Mesenteric fat pad (tissue), 1 donor: Measurements from ENCODE around the gene NYNRIN. TPM values are rescaled to one million over a fixed set of nuclear protein-coding genes. Genes with fewer than 3 reads are reported as not detected.
A peak's percentile ranks its signal among the peaks of the same experiment; 100 is the strongest.
"Not testable (repeated sequence)": the region's sequence is repeated elsewhere in the genome, so short reads cannot be mapped to it uniquely, and the experiment has no call there.

Experiments used
- DNase-seq: peaks from one replicate; pipeline ENCODE4 v3.0.0-alpha.2; 2020; ENCODE audit warnings: low spot score
- total RNA-seq: library from RNA; stranded (reverse); fragmentation: NEBNext Ultra II Directional; extraction: Animal tissue kit (Norgen Biotek cat#: 25700); gene quantifications from one replicate; pipeline ENCODE4 v1.2.1, GENCODE V29; 2021
- donor health status: DM: yes; HTN: yes; CAD: no.

NYNRIN gene
- total RNA-seq, 1 donor from 2014 or later, result 11.7 TPM

DNA sequence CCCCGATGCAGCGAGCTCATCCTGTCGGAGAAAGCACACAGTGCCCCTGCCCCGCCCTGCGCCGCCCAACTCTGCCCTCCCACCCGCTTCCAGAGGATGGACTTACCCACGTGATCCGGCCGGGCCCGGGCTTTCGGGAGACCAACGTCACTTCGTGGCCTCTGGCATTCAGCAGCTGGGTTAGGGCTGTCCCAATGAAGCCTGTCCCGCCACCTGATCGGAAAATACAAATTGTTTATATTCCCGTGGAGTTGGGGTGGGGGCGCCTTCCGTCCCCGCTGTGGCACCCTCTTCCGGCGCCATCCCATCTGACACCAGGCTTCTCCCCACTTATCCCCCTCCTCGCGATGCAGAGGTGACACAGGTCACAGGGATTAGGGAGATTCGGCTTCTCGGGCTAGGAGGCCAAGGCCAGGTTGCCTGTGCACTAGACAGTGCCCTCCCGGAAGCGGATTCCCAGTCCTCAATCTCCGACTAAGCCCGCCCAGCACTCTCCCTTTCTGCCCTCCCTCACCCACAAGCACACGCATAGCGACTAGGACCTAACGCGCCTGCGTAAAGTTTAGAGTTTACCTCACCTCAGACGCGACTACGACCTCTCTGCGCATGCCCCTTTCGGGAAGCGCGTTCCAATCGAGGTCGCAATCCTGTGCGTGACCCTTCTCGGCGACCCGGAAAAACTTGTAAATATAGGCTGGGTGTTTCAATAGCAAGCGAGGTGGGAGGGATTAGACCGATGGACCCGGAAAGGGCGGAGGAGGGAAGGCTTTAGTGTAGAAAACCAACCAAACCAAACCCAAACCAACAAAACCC, 43.6 kb downstream of the NYNRIN start, which contains the start of gene SDR39U1:
SDR39U1 (minus strand) TSS at position 537 of the 813 bp plus-strand sequence; CDS start at position 530, 7 bp downstream.
- DNase-seq, result peak; percentile 98

- no peak for DNase-seq
Measured at GRCh38 chr14:24443053-24443665, 44.4 kb downstream of the NYNRIN start.

DNA sequence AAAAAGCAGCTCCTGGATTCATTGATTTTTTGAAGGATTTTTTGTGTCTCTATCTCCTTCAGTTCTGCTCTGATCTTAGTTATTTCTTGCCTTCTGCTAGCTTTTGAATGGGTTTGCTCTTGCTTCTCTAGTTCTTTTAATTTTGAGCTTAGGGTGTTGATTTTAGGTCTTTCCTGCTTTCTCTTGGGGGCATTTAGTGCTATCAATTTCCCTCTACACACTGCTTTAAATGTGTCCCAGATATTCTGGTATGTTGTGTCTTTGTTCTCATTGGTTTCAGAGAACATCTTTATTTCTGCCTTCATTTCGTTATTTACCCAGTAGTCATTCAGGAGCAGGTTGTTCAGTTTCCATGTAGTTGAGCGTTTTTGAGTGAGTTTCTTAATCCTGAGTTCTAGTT, 52.0 kb downstream of the NYNRIN start:
- DNase-seq, result not testable (repeated sequence)

GRCh38 chr14:24456980-24457379, 58.2 kb downstream of the NYNRIN start:
- DNase-seq, result no peak

DNA sequence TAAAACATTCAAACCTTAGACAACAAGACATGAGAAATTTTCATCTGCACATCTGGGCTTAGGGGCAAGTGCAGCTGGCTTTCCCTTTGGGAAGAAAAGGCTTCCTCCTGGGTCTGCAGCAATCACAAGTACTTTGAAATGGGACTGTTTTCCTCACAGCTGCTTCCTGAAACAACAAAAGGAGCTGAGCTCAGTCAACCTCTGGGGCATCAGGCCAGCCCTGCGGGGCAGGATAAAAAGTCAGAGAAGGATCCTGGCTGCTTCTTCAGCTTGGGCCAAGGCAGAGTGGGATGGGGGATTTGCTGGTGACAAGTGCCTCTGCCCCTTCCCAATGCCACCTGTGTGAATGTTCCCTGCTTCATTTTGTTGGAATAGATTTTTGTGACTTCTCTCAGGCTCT, 59.9 kb downstream of the NYNRIN start:
- no peak for DNase-seq

DNA sequence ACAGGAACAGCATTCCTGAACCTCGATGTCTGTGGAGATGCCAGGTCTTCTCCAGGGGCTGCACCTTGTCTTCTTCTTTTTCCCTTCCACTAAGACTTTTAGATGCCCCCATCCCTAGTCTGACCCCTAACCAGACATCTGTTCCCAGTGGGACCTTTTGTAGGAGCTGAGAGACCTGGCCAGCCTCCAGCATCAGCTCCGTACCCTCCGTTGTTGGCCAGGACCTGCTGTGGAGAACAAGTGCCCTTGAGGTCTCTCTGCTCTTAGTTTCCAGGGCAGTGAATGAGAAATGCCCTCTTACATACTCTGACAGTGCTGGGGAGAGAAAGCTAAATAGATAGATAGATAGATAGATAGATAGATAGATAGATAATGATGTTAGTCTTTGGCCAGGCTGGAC, 60.5 kb downstream of the NYNRIN start:
- DNase-seq, result no peak

GRCh38 chr14:24461336-24461735, 62.5 kb downstream of the NYNRIN start:
- no peak for DNase-seq

GRCh38 chr14:24463017-24463883, 64.4 kb downstream of the NYNRIN start:
- DNase-seq, result no peak

DNA sequence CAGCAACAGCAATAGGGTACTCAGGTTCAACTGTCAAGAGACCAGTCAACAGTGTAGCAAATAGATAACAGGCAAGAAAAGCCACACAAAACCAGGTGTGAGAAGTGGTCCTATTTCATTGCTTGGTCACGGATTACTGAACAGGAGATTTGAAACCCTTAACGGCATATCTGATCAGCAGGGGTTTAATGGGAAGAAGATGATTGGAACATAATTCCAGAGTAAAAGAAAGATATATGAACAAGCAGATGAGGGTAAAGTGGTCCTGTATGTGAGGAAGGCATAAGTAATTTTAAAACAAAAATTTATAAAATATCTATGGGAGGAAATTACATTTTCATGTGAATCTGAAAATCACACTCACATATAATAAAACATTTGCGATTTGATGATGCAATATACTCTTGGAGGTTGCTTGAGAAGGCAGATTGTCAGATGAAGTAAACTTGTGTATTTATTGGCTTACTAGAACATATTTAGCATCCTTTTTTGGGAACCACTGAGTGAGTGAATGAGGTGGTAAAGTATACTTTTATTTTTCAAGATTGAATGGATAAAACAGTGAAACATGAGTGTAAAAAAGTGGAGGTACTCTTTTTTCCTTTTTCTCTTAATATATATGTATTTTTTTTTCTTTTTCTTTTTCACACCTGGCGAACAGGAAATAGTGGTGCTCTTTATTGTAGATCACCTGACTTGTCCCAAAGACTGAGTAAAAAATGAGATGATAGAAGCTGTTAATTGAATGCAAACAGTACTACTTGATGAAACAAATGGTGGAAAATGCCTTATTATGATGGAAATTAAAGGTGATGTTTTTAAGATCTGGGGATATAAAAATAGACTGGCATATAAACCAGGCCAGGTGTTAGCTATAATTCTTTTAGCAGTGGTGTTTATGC, 65.3 kb downstream of the NYNRIN start:
- no peak for DNase-seq

DNA sequence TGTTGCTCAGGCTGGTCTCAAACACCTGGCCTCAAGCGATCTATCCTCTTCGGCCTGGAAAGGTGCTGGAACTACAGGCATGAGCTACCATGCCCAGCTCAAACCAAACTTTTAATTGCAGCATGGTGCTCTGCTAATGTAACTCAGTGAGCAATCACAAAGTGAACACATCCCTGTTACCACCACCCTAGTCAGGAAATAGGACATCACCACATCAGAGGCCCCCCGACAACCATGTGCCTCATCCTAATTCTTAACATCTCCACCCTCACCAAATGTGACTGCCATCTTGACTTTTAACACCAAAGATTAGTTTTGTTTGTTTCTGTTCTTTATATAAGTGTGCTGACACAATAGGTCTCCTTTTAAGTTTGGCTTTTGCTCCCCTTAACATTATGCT, 66.6 kb downstream of the NYNRIN start:
- DNase-seq, result no peak

GRCh38 chr14:24465805-24466204, 67.0 kb downstream of the NYNRIN start:
- no peak for DNase-seq

Other genes with a start within 250 kb of the NYNRIN start
- 102 TPM for gene IRF9, start 237.7 kb upstream of the NYNRIN start, total RNA-seq
- 31.5 TPM for gene REC8, start 226.9 kb upstream of the NYNRIN start, total RNA-seq
- 46.3 TPM for gene IPO4, start 210.2 kb upstream of the NYNRIN start, total RNA-seq
- 51.0 TPM for gene TM9SF1, start 203.6 kb upstream of the NYNRIN start, total RNA-seq
- not detected for gene TSSK4, start 193.3 kb upstream of the NYNRIN start, total RNA-seq
- gene CHMP4A, start 185.5 kb upstream of the NYNRIN start, total RNA-seq, result 58.7 TPM
- 10.3 TPM for gene MDP1, start 182.9 kb upstream of the NYNRIN start, total RNA-seq
- 169 TPM for gene NEDD8, start 166.6 kb upstream of the NYNRIN start, total RNA-seq
- 46.5 TPM for gene GMPR2, start 166.1 kb upstream of the NYNRIN start, total RNA-seq
- 73.3 TPM for gene TINF2, start 156.4 kb upstream of the NYNRIN start, total RNA-seq
- gene TGM1, start 135.8 kb upstream of the NYNRIN start, total RNA-seq, result 0.77 TPM
- gene RABGGTA, start 127.4 kb upstream of the NYNRIN start, total RNA-seq, result 17.0 TPM
- gene DHRS1, start 99.2 kb upstream of the NYNRIN start, total RNA-seq, result 19.0 TPM
- 23.4 TPM for gene NOP9, start 99.2 kb upstream of the NYNRIN start, total RNA-seq
- gene CIDEB, start 91.0 kb upstream of the NYNRIN start, total RNA-seq, result 19.1 TPM
- 7.2 TPM for gene LTB4R2, start 88.9 kb upstream of the NYNRIN start, total RNA-seq
- gene LTB4R, start 87.5 kb upstream of the NYNRIN start, total RNA-seq, result 11.9 TPM
- gene ADCY4, start 63.9 kb upstream of the NYNRIN start, total RNA-seq, result 59.6 TPM
- gene RIPK3, start 59.0 kb upstream of the NYNRIN start, total RNA-seq, result 12.7 TPM
- gene NFATC4, start 30.8 kb upstream of the NYNRIN start, total RNA-seq, result 41.3 TPM
- 5.0 TPM for gene CBLN3, start 30.7 kb downstream of the NYNRIN start, total RNA-seq
- gene KHNYN, start 31.0 kb downstream of the NYNRIN start, total RNA-seq, result 41.4 TPM
- 50.1 TPM for gene SDR39U1, start 43.8 kb downstream of the NYNRIN start, total RNA-seq
- 1.4 TPM for gene CMA1, start 109.3 kb downstream of the NYNRIN start, total RNA-seq
- gene CTSG, start 177.2 kb downstream of the NYNRIN start, total RNA-seq, result 6.3 TPM
- gene GZMH, start 210.7 kb downstream of the NYNRIN start, total RNA-seq, result not detected
- gene GZMB, start 235.2 kb downstream of the NYNRIN start, total RNA-seq, result 2.0 TPM